HCT116 (cell line): ENCODE measurements around the gene KIRREL3. TPM values are rescaled to one million over a fixed set of nuclear protein-coding genes. Genes with fewer than 3 reads are reported as not detected.

Experiments
- ATAC-seq: fragments of 200-7000 bp; cut with Tn5 transposase; 2 replicates; pipeline ENCODE4 v1.9.1; 2020; ENCODE audit warnings: mild to moderate bottlenecking, moderate library complexity
- BruUV-seq: library from RNA; stranded (reverse); fragments of 400-500 nt; replicated peaks from 2 replicates; lab custom pipeline; 2021; lab: Mats Ljungman, UMichigan
- CTCF ChIA-PET: fragments of 300-600 bp; sonication (Branson Sonifier 250); formaldehyde crosslinking; loops from one replicate; lab custom pipeline; 2021; ENCODE audit warnings: antibody characterized with exemption; lab: Charles Lee
- POLR2A ChIA-PET: fragments of 300-600, 350-600 bp; sonication (Branson Sonifier 250); formaldehyde crosslinking; loops from one replicate; lab custom pipeline; 2021; ENCODE audit warnings: antibody characterized with exemption; lab: Charles Lee
- RAD21 ChIA-PET, 2 experiments: fragments of 300-600 bp; sonication (Branson Sonifier 250); formaldehyde crosslinking; loops; one replicate each; lab custom pipeline; 2023; ENCODE audit warnings: low total read pairs in 2 of 2; ENCODE audit not compliant: uncharacterized antibody in 2 of 2, unreplicated experiment in 2 of 2, low non-redundant PET in 1 of 2; lab: Charles Lee
- DNase-seq: peaks from one replicate; pipeline ENCODE4 v3.0.0-alpha.2; 2010; ENCODE audit warnings: low read depth, low spot score
- H2AFZ ChIP-seq: fragments of 200-600 bp; shearing (Covaris generic), sonication (generic); 2 replicates; pipeline ENCODE4 v1.6.1; 2017; ENCODE audit warnings: low read depth, mixed run types, mixed read lengths, antibody characterized with exemption, low read length; ENCODE audit not compliant: poor library complexity, severe bottlenecking
- H3K27ac ChIP-seq: 2 replicates; pipeline ENCODE4 v1.5.1; 2012; ENCODE audit warnings: low read depth, low read length
- H3K27me3 ChIP-seq: fragments of 200-600 bp; sonication (generic); 2 replicates; pipeline ENCODE4 v1.6.1; 2016; ENCODE audit warnings: mixed run types, low read length, mixed read lengths; ENCODE audit not compliant: insufficient read depth
- H3K36me3 ChIP-seq, 2 experiments: fragments of 200-500 bp in 1 of 2; fragments of 200-600 bp in 1 of 2; sonication (Bioruptor generic) in 1 of 2; sonication (generic) in 1 of 2; 2 replicates each; pipeline versions ENCODE4 v1.5.1 to v1.6.1; 2014 to 2016; ENCODE audit warnings: low read length in 2 of 2, inconsistent platforms in 1 of 2, mixed read lengths in 1 of 2, mixed run types in 1 of 2; ENCODE audit not compliant: insufficient read depth in 2 of 2, control insufficient read depth in 1 of 2
- H3K4me1 ChIP-seq, 2 experiments: fragments of 200-600 bp in 1 of 2; sonication (generic) in 1 of 2; 2 replicates each; pipeline versions ENCODE4 v1.5.1 to v1.6.1; 2012 to 2017; ENCODE audit warnings: low read length in 2 of 2, inconsistent platforms in 1 of 2, mild to moderate bottlenecking in 1 of 2, mixed read lengths in 1 of 2, mixed run types in 1 of 2, moderate library complexity in 1 of 2; ENCODE audit not compliant: insufficient read depth in 2 of 2, control insufficient read depth in 1 of 2
- H3K4me2 ChIP-seq: fragments of 200-600 bp; sonication (generic); 2 replicates; pipeline ENCODE4 v1.6.1; 2017; ENCODE audit warnings: mixed run types, low read length, mixed read lengths
- H3K4me3 ChIP-seq, 2 experiments: fragments of 200-600 bp in 1 of 2; sonication (generic) in 1 of 2; replicated peaks in 1 of 2; 2 replicates each; pipeline ENCODE4 v1.5.1; 2011 to 2016; ENCODE audit warnings: low read length in 2 of 2, control low read depth in 1 of 2, low read depth in 1 of 2, mild to moderate bottlenecking in 1 of 2, mixed read lengths in 1 of 2, mixed run types in 1 of 2
- H3K79me2 ChIP-seq: fragments of 200-600 bp; sonication (generic); 2 replicates; pipeline ENCODE4 v1.6.1; 2017; ENCODE audit warnings: mild to moderate bottlenecking, mixed run types, low read length, moderate library complexity, mixed read lengths; ENCODE audit not compliant: insufficient read depth
- H3K9ac ChIP-seq: fragments of 200-600 bp; sonication (generic); 2 replicates; pipeline ENCODE4 v1.6.1; 2016; ENCODE audit warnings: low read length, mixed read lengths
- H3K9me2 ChIP-seq: fragments of 200-600 bp; sonication (generic), shearing (Covaris generic); 2 replicates; pipeline ENCODE4 v1.6.1; 2017; ENCODE audit warnings: mixed run types, mild to moderate bottlenecking, moderate library complexity; ENCODE audit not compliant: insufficient read depth
- H3K9me3 ChIP-seq, 2 experiments: fragments of 200-500 bp in 1 of 2; fragments of 200-600 bp in 1 of 2; sonication (Bioruptor generic) in 1 of 2; sonication (generic) in 1 of 2; 2 replicates each; pipeline ENCODE4 v1.6.1; 2014 to 2017; ENCODE audit warnings: low read length in 2 of 2, mixed read lengths in 2 of 2, inconsistent platforms in 1 of 2, low read depth in 1 of 2, mild to moderate bottlenecking in 1 of 2, mixed run types in 1 of 2, moderate library complexity in 1 of 2; ENCODE audit not compliant: control insufficient read depth in 1 of 2, insufficient read depth in 1 of 2
- H4K20me1 ChIP-seq: fragments of 200-600 bp; sonication (generic), shearing (Covaris generic); 2 replicates; pipeline ENCODE4 v1.6.1; 2017; ENCODE audit warnings: mixed run types, mild to moderate bottlenecking, moderate library complexity; ENCODE audit not compliant: insufficient read depth
- ATF3 ChIP-seq: IDR thresholded peaks from 2 replicates; pipeline ENCODE4 v1.6.1; 2012
- CBX3 ChIP-seq: IDR thresholded peaks from 2 replicates; pipeline ENCODE4 v1.6.1; 2012; ENCODE audit warnings: low read depth
- CEBPB ChIP-seq: IDR thresholded peaks from 2 replicates; pipeline ENCODE4 v1.6.1; 2012; ENCODE audit warnings: low read depth
- EGR1 ChIP-seq: IDR thresholded peaks from 2 replicates; pipeline ENCODE4 v1.6.1; 2012; ENCODE audit warnings: low read depth
- EZH2phosphoT487 ChIP-seq: fragments of 200-600 bp; IDR thresholded peaks from 2 replicates; pipeline ENCODE4 v1.6.1; 2018; ENCODE audit warnings: antibody characterized with exemption, borderline replicate concordance
- FOSL1 ChIP-seq: IDR thresholded peaks from 2 replicates; pipeline ENCODE4 v1.6.1; 2012; ENCODE audit warnings: low read depth
- JUND ChIP-seq: IDR thresholded peaks from 2 replicates; pipeline ENCODE4 v1.6.1; 2012
- POLR2A ChIP-seq: IDR thresholded peaks from 2 replicates; pipeline ENCODE4 v1.7.0; 2011; ENCODE audit warnings: borderline replicate concordance; ENCODE audit not compliant: insufficient read depth, insufficient read length; ENCODE audit errors: extremely low read depth
- POLR2AphosphoS5 ChIP-seq: IDR thresholded peaks from 2 replicates; pipeline ENCODE4 v1.6.1; 2011; ENCODE audit warnings: mild to moderate bottlenecking, low read depth, low read length, moderate library complexity
- RAD21 ChIP-seq: IDR thresholded peaks from 2 replicates; pipeline ENCODE4 v1.6.1; 2012; ENCODE audit warnings: low read depth, mild to moderate bottlenecking
- SP1 ChIP-seq: IDR thresholded peaks from 2 replicates; pipeline ENCODE4 v1.6.1; 2012; ENCODE audit warnings: low read depth
- SRF ChIP-seq: IDR thresholded peaks from 2 replicates; pipeline ENCODE4 v1.6.1; 2012; ENCODE audit warnings: low read depth
- TCF7L2 ChIP-seq: IDR thresholded peaks from 2 replicates; pipeline ENCODE4 v1.7.0; 2011; ENCODE audit warnings: borderline replicate concordance, inconsistent platforms; ENCODE audit not compliant: insufficient read depth, insufficient read length; ENCODE audit errors: extremely low read depth
- YY1 ChIP-seq: IDR thresholded peaks from 2 replicates; pipeline ENCODE4 v1.6.1; 2011; ENCODE audit warnings: low read length, low read depth, moderate library complexity, mild to moderate bottlenecking; ENCODE audit not compliant: insufficient replicate concordance; ENCODE audit errors: extremely low read depth
- ZFX ChIP-seq: fragments of 450-650 bp; IDR thresholded peaks from 2 replicates; pipeline ENCODE4 v1.6.1; 2017
- ZNF274 ChIP-seq: fragments of 200-500 bp; sonication (Bioruptor generic); IDR thresholded peaks from 2 replicates; pipeline ENCODE4 v1.6.1; 2014; ENCODE audit warnings: mild to moderate bottlenecking, low read depth, low read length, inconsistent platforms
- intact Hi-C: fragments of 100-400 bp; cut with micrococcal nuclease; formaldehyde crosslinking; loops from 2 replicates; pipeline ENCODE4 v1.10.0; 2022
- total RNA-seq: library from RNA; stranded (reverse); gene quantifications from one replicate; pipeline ENCODE4 v1.2.1, GENCODE V29; 2021; ENCODE audit not compliant: unreplicated experiment
- TF ChIP-seq, protein P1 (sequence below): IDR thresholded peaks from 2 replicates; pipeline ENCODE4 v1.6.1; 2012; ENCODE audit warnings: low read depth
- TF ChIP-seq, protein P2 (sequence below), 3 experiments: fragments of 200-600 bp in 1 of 3; sonication (generic) in 1 of 3; IDR thresholded peaks in 2 of 3; conservative IDR thresholded peaks in 1 of 3; 2 replicates each; pipeline ENCODE4 v1.5.1; 2012 to 2017; ENCODE audit warnings: low read depth in 2 of 3, low read length in 2 of 3, antibody characterized with exemption in 1 of 3, borderline replicate concordance in 1 of 3, control low read depth in 1 of 3, mild to moderate bottlenecking in 1 of 3, mixed read lengths in 1 of 3, mixed run types in 1 of 3, moderate library complexity in 1 of 3; ENCODE audit not compliant: insufficient read depth in 1 of 3
- TF ChIP-seq, protein P3 (sequence below): IDR thresholded peaks from 2 replicates; pipeline ENCODE4 v1.6.1; 2011; ENCODE audit warnings: mild to moderate bottlenecking, low read length, moderate library complexity; ENCODE audit not compliant: insufficient replicate concordance; ENCODE audit errors: extremely low read depth
- TF ChIP-seq, protein P4 (sequence below): IDR thresholded peaks from 2 replicates; pipeline ENCODE4 v1.6.1; 2012

Gene KIRREL3
- total RNA-seq, 1 experiment from 2014 or later = not detected

DNA sequence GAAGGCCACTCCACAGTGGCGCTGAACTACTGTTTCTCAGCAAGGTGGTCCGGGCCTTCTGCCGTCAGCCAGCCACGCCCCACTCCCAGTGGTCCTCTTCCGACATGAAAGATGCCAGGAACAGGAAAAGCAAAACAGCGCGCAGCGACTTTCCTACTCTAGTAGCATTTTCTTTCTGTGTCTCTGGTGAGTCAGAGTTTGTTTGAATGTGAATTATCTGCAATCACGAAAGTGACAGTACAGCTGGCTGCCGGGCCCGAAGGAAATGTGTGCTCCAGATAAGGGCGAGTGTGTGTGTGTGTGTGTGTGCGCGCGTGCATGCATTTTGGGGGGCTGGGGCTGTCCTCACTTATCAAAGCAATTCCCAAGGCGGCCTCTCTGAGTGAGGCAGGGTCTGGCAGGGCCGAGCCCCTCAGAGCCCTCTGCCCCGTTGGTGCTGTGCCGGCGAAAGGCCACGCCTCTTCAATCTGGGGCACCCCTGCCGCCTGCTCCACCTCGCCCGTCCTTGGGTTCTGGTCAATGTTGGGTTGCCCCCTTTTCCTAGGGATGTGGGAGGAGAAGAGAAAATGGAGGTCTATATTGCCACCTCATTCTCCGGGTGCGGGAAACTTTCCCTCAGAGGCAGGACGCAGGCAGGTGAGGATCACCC lies 288.5 kb downstream of the KIRREL3 start:
- POLR2A ChIA-PET = no interaction called here
- CTCF ChIA-PET = no interaction called here

More for the DNA sequence above, 288.5 kb downstream of the KIRREL3 start:
- Histone ChIP-seq H3K4me1 (no peaks in the 10 kb centered on the region), H4K20me1 (no peaks in the 10 kb centered on the region), H3K9me3 (no peaks in the 10 kb centered on the region), H3K36me3 (no peaks in the 10 kb centered on the region), H2AFZ (no peak overlapping the region), H3K27me3 (peaks cover 39% of the 10 kb centered on the region), H3K9ac (no peak overlapping the region), H3K27ac (no peak overlapping the region), H3K4me3 (no peak overlapping the region), H3K9me2 (no peaks in the 10 kb centered on the region), H3K4me2 (no peak overlapping the region), H3K79me2 (no peaks in the 10 kb centered on the region)
- DNase-seq (no peak), ATAC-seq (no peak)
- no TSS peak for BruUV-seq
- RAD21 ChIA-PET = no interaction called here
- TF ChIP-seq POLR2A (no peak), RAD21 (no peak), SRF (no peak), FOSL1 (no peak), YY1 (no peak), SP1 (no peak), JUND (no peak), EGR1 (no peak), ZNF274 (no peak), TCF7L2 (no peak), CEBPB (no peak), ZFX (no peak), ATF3 (no peak), POLR2AphosphoS5 (no peak), EZH2phosphoT487 (no peak), CBX3 (no peak)
- TF ChIP-seq, protein P1, sequence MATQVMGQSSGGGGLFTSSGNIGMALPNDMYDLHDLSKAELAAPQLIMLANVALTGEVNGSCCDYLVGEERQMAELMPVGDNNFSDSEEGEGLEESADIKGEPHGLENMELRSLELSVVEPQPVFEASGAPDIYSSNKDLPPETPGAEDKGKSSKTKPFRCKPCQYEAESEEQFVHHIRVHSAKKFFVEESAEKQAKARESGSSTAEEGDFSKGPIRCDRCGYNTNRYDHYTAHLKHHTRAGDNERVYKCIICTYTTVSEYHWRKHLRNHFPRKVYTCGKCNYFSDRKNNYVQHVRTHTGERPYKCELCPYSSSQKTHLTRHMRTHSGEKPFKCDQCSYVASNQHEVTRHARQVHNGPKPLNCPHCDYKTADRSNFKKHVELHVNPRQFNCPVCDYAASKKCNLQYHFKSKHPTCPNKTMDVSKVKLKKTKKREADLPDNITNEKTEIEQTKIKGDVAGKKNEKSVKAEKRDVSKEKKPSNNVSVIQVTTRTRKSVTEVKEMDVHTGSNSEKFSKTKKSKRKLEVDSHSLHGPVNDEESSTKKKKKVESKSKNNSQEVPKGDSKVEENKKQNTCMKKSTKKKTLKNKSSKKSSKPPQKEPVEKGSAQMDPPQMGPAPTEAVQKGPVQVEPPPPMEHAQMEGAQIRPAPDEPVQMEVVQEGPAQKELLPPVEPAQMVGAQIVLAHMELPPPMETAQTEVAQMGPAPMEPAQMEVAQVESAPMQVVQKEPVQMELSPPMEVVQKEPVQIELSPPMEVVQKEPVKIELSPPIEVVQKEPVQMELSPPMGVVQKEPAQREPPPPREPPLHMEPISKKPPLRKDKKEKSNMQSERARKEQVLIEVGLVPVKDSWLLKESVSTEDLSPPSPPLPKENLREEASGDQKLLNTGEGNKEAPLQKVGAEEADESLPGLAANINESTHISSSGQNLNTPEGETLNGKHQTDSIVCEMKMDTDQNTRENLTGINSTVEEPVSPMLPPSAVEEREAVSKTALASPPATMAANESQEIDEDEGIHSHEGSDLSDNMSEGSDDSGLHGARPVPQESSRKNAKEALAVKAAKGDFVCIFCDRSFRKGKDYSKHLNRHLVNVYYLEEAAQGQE = no peak
- TF ChIP-seq, protein P2, sequence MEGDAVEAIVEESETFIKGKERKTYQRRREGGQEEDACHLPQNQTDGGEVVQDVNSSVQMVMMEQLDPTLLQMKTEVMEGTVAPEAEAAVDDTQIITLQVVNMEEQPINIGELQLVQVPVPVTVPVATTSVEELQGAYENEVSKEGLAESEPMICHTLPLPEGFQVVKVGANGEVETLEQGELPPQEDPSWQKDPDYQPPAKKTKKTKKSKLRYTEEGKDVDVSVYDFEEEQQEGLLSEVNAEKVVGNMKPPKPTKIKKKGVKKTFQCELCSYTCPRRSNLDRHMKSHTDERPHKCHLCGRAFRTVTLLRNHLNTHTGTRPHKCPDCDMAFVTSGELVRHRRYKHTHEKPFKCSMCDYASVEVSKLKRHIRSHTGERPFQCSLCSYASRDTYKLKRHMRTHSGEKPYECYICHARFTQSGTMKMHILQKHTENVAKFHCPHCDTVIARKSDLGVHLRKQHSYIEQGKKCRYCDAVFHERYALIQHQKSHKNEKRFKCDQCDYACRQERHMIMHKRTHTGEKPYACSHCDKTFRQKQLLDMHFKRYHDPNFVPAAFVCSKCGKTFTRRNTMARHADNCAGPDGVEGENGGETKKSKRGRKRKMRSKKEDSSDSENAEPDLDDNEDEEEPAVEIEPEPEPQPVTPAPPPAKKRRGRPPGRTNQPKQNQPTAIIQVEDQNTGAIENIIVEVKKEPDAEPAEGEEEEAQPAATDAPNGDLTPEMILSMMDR (IDR thresholded peaks at IDR 0.05 in 2 of 3, conservative IDR thresholded peaks at IDR 0.05 in 1 of 3; ENCODE audit: borderline replicate concordance in 1 of 3, insufficient read depth in 1 of 3, low read depth in 2 of 3, low read length in 2 of 3) = no peak
- TF ChIP-seq, protein P3, sequence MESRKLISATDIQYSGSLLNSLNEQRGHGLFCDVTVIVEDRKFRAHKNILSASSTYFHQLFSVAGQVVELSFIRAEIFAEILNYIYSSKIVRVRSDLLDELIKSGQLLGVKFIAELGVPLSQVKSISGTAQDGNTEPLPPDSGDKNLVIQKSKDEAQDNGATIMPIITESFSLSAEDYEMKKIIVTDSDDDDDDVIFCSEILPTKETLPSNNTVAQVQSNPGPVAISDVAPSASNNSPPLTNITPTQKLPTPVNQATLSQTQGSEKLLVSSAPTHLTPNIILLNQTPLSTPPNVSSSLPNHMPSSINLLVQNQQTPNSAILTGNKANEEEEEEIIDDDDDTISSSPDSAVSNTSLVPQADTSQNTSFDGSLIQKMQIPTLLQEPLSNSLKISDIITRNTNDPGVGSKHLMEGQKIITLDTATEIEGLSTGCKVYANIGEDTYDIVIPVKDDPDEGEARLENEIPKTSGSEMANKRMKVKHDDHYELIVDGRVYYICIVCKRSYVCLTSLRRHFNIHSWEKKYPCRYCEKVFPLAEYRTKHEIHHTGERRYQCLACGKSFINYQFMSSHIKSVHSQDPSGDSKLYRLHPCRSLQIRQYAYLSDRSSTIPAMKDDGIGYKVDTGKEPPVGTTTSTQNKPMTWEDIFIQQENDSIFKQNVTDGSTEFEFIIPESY = no peak
- TF ChIP-seq, protein P4, sequence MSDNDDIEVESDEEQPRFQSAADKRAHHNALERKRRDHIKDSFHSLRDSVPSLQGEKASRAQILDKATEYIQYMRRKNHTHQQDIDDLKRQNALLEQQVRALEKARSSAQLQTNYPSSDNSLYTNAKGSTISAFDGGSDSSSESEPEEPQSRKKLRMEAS = no peak
- intact Hi-C loops = no loop called here
